ENCODE data around the gene ZNF609.

- TF ChIP-seq CTCF (IDR thresholded peaks at IDR 0.05), result no peak
- TF ChIP-seq POLR2A (IDR thresholded peaks at IDR 0.05), result no peak
Measured at GRCh38 chr15:64478863-64479262, 18.5 kb downstream of the ZNF609 start.
